NCI-H510A treated with DMSO at 0.1 percent for 48 hours (cell line): ENCODE results near the gene NONO.
"Not testable (repeated sequence)": the region's sequence is repeated elsewhere in the genome, so short reads cannot be mapped to it uniquely, and the experiment has no call there.

Source experiments
- DNase-seq: peaks from one replicate; lab custom pipeline; 2025; lab: John Stamatoyannopoulos, UW

The NONO gene

GRCh38 chrX:71283403-71284143 is at the start of gene NONO:
Gene NONO (plus strand): TSS chrX:71283635. CDS start chrX:71290638, 7,003 bp downstream.
- DNase-seq = peak; percentile 97

GRCh38 chrX:71235482-71235881 is 48.0 kb upstream of the NONO start:
- DNase-seq = no peak

- no peak for DNase-seq
These were observed 46.6 kb upstream of the NONO start for GRCh38 chrX:71236836-71237235.

GRCh38 chrX:71239781-71240180 is 43.7 kb upstream of the NONO start:
- DNase-seq = no peak

GRCh38 chrX:71241301-71241700 is 42.1 kb upstream of the NONO start:
- no peak for DNase-seq

GRCh38 chrX:71244359-71245128 is 38.9 kb upstream of the NONO start:
- DNase-seq = no peak

- no peak for DNase-seq
These were observed 38.3 kb upstream of the NONO start for GRCh38 chrX:71245159-71245558.

GRCh38 chrX:71250841-71251240 is 32.6 kb upstream of the NONO start:
- DNase-seq = no peak

- DNase-seq = no peak
These were observed 31.9 kb upstream of the NONO start for GRCh38 chrX:71251466-71251973.

GRCh38 chrX:71252221-71252620 is 31.2 kb upstream of the NONO start:
- DNase-seq = no peak

- peak; percentile 14 for DNase-seq
These were observed 30.0 kb upstream of the NONO start for GRCh38 chrX:71253253-71254091.

GRCh38 chrX:71254092-71254963 is 29.1 kb upstream of the NONO start, which contains the start of gene ZMYM3:
Gene ZMYM3 (minus strand): TSS chrX:71254140. CDS start chrX:71253255, 885 bp downstream.
- peak; percentile 75 for DNase-seq

- DNase-seq = no peak
These were observed 27.4 kb upstream of the NONO start for GRCh38 chrX:71256051-71256450.

GRCh38 chrX:71256856-71257255 is 26.6 kb upstream of the NONO start:
- no peak for DNase-seq

GRCh38 chrX:71268624-71269023 is 14.8 kb upstream of the NONO start:
- DNase-seq = not testable (repeated sequence)

- DNase-seq = no peak
These were observed 13.5 kb upstream of the NONO start for GRCh38 chrX:71269801-71270395.

- DNase-seq = not testable (repeated sequence)
These were observed 11.1 kb upstream of the NONO start for GRCh38 chrX:71272313-71272712.

- not testable (repeated sequence) for DNase-seq
These were observed 2.1 kb upstream of the NONO start for GRCh38 chrX:71281300-71281699.

- peak; percentile 32 for DNase-seq
These were observed 677 bp upstream of the NONO start for GRCh38 chrX:71282514-71283402.

- no peak for DNase-seq
These were observed 2.5 kb downstream of the NONO start for GRCh38 chrX:71285929-71286328.
